ENCODE measurements around the gene NEU3.
A peak's percentile ranks its signal among the peaks of the same experiment; 100 is the strongest.
"Not testable (repeated sequence)": the region's sequence is repeated elsewhere in the genome, so short reads cannot be mapped to it uniquely, and the experiment has no call there.

NEU3 gene

GRCh38 chr11:75029836-75030631 is 41.3 kb downstream of the NEU3 start:
- no peak for DNase-seq (ENCODE audit: low spot score)

- no peak for DNase-seq (ENCODE audit: low spot score)
Measured at GRCh38 chr11:75031224-75031753, 42.6 kb downstream of the NEU3 start.

- peak; percentile 55 for DNase-seq (ENCODE audit: low spot score)
Measured at GRCh38 chr11:75031771-75032549, 43.2 kb downstream of the NEU3 start.

- no peak for DNase-seq (ENCODE audit: low spot score)
Measured at GRCh38 chr11:75032550-75032935, 43.8 kb downstream of the NEU3 start.

GRCh38 chr11:75033916-75034315 is 45.2 kb downstream of the NEU3 start:
- DNase-seq (ENCODE audit: low spot score), result no peak

GRCh38 chr11:75035256-75035655 is 46.5 kb downstream of the NEU3 start:
- no peak for DNase-seq (ENCODE audit: low spot score)

GRCh38 chr11:75035911-75036565 is 47.3 kb downstream of the NEU3 start:
- DNase-seq (ENCODE audit: low spot score), result no peak

- DNase-seq (ENCODE audit: low spot score), result no peak
Measured at GRCh38 chr11:75040167-75040770, 51.5 kb downstream of the NEU3 start.

GRCh38 chr11:75041263-75041662 is 52.5 kb downstream of the NEU3 start:
- DNase-seq (ENCODE audit: low spot score), result no peak

GRCh38 chr11:75041821-75042220 is 53.1 kb downstream of the NEU3 start:
- not testable (repeated sequence) for DNase-seq (ENCODE audit: low spot score)

GRCh38 chr11:75044381-75045170 is 55.8 kb downstream of the NEU3 start:
- DNase-seq (ENCODE audit: low spot score), result not testable (repeated sequence)

GRCh38 chr11:75046668-75047067 is 57.9 kb downstream of the NEU3 start:
- not testable (repeated sequence) for DNase-seq (ENCODE audit: low spot score)

GRCh38 chr11:75047191-75047590 is 58.5 kb downstream of the NEU3 start:
- no peak for DNase-seq (ENCODE audit: low spot score)

GRCh38 chr11:75049501-75050266 is 61.0 kb downstream of the NEU3 start:
- not testable (repeated sequence) for DNase-seq (ENCODE audit: low spot score)

- DNase-seq (ENCODE audit: low spot score), result no peak
Measured at GRCh38 chr11:75050516-75050915, 61.8 kb downstream of the NEU3 start.

- DNase-seq (ENCODE audit: low spot score), result no peak
Measured at GRCh38 chr11:75051043-75051442, 62.3 kb downstream of the NEU3 start.

GRCh38 chr11:75052457-75052856 is 63.7 kb downstream of the NEU3 start:
- DNase-seq (ENCODE audit: low spot score), result no peak

- no peak for DNase-seq (ENCODE audit: low spot score)
Measured at GRCh38 chr11:75055511-75055910, 66.8 kb downstream of the NEU3 start.

- DNase-seq (ENCODE audit: low spot score), result no peak
Measured at GRCh38 chr11:75056814-75057213, 68.1 kb downstream of the NEU3 start.

- no peak for DNase-seq (ENCODE audit: low spot score)
Measured at GRCh38 chr11:75059299-75059698, 70.6 kb downstream of the NEU3 start.

All from activated CD4-positive, alpha-beta T cell treated with anti-CD3 and anti-CD28 coated beads, Interleukin-2, Interleukin-4, amounts not matched to agents 100 ng/mL and 50 ng/mL, durations not matched to agents 16 hours and 8 hours (primary cell).